NOMO-1 (cell line): Measurements from ENCODE around the gene CKM.
"Not testable (repeated sequence)": the region's sequence is repeated elsewhere in the genome, so short reads cannot be mapped to it uniquely, and the experiment has no call there.

Source experiments
- DNase-seq, 2 experiments: peaks; one replicate each; lab custom pipeline; 2025; ENCODE audit not compliant: unreplicated experiment in 2 of 2; lab: John Stamatoyannopoulos, UW

CKM gene

DNA sequence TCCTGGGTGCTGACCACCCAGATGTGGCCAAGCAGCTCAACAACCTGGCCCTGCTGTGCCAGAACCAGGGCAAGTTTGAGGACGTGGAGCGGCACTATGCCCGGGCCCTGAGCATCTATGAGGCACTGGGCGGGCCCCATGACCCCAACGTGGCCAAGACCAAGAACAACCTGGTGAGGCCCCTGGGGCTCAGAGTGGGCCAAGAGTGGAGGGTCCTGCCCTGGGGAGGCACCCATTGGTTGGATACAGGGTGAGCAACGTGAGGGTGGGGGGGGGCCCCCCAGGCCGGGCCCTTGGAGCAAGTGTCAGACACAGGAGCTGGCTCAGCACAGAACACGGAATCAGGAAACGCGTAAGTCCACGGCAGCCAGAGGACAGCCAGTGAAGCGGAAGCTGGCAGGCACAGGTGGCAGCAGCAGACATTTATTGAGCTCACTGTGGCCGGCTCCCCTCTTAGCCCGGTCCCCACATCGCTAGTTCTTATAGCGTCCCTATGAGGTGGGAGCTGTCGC, 26.8 kb upstream of the CKM start:
- DNase-seq: no peak

DNA sequence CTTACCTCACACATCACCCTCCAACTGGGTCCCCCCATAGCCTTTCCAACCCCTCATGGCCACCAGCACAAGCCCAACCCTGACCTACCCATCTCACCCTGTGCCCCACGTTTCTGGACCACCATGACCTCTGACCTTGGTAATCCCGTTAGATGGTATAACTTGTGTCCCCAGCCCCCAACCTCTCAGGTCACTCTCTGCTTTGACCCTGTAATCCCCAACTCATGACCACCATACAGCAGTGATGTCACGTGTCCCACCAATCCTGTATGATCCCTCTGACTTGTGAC, 26.4 kb upstream of the CKM start:
- DNase-seq: no peak

DNA sequence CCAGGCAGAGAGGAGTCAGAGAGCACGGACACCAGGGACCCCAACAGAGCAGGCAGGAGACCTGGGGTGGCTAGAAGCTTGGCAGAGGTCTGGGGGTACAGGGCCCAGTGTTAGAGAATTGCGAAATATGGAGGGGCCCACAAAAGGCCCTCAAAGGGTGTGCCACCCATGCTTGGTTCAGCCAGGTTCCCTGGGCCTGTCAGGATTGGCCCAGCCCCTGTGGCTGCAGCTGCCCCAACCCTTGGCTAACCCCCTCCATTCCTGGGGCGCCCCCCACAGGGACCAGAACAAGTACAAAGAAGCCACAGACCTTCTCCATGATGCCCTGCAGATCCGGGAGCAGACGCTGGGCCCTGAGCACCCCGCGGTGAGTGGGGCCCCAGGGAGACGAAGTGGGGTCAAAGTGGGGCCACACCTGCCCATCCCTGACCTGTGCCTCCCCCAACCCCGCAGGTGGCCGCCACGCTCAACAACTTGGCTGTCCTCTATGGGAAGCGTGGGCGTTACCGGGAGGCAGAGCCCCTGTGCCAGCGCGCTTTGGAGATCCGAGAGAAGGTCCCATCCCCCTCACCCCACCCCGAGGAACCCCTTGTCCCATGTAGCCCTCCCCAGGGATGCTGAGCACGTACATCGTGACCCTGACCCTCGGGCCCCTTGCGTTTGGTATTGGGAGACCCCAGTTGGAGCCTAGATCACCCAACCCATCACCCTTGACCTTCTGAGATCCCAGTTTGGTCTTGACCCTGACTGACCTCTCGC, 25.9 kb upstream of the CKM start:
- DNase-seq: no peak

DNA sequence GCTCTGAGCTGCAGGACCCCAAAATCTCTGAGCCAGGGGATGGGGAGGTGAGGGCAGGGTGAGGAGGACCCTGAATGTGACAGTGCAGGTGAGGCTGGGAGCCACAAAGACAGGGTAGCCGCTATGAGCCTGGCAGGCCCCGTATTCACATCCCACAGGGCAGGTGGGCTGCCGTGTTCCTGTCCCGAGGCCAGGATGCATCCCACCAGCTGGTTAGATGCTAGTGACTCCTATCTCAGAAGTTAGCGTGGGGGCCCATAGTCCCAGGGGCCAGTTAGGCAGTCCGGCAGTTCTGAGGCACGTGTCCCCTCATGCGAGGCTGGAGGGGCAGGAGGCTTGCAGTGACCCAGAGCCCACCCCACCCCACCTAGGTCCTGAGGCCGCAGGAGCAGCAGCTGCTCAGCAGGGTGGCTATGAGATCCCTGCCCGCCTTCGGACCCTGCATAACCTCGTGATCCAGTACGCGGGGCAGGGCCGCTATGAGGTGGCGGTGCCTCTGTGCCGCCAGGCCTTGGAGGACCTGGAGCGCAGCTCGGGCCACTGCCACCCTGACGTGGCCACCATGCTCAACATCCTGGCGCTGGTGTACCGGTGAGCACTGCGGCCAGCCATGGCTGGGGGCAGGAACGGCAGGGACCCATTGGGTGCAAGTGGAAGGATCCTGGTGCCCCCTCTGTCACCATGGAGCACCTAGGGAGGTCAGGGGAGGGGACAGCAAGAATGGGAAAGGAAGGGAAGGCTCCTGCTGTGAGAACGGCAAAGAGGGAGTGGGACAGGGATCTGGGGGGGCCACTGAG, 25.1 kb upstream of the CKM start:
- no peak for DNase-seq

DNA sequence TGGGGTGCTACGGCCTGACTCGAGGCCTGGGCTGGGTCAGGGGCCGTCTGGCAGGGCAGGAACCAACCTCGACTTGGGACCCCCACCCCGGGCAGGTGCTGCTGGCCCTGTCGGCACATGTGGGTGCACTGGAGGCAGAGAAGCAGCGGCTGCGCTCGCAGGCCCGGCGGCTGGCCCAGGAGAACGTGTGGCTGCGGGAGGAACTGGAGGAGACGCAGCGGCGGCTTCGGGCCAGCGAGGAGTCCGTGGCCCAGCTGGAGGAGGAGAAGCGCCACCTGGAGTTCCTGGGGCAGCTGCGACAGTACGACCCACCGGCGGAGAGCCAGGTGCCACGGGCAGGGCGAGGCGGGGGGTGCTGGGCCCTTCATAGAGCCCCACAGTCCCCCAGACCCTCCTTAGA, 23.8 kb upstream of the CKM start:
- DNase-seq: no peak

DNA sequence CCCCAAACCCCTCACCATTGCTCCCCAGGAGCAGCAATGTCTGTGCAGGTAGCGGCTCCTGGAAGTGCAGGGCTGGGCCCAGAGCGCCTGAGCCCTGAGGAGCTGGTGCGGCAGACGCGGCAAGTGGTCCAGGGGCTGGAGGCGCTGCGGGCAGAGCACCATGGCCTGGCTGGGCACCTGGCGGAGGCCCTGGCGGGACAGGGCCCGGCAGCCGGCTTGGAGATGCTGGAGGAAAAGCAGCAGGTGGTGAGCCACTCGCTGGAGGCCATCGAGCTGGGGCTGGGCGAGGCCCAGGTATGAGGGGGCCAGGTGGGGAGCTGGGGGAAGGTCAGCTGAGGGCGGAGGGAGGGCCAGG, 22.8 kb upstream of the CKM start:
- no peak for DNase-seq

DNA sequence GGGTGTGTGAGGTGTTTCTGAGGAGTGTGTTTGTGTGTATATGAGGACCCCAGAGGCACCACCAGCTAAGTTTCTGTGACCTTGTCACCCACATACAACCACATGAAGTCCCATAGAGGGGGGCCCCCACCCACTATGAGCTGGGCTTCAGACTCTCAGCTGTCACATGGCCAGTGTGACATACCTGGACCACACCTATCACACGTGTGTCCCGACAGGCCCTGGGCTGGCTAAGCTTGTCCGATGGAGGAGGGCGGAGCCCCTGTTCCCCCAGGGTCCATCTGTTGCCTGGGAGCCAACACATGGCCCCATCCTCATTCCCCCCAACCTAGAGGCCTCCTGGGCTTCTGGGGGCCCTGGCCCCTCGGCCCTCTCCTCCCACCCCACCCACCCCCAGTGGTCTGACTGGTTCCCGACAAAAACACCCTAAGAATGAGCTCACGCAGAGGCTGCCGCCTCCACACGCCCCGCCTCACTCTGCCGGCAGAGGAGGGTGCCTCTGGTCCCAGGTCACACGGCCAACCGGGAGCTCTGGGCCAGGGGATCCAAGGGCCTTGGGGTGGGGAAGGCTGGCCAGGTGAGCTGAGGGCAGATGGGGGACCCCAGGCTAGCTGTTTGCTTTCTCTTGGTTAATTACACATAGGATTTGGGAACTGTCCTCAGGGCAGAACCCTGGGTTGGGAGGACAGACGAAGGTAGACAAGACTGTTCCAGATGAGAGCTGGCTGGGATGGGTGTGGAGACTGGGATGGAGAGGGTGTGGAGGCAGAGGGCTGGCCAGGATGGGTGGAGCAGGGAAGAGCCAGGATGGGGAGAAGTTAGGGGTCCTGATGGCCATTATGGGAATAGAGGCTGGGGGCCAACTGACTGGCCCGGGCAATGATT, 22.2 kb upstream of the CKM start:
- DNase-seq: no peak

DNA sequence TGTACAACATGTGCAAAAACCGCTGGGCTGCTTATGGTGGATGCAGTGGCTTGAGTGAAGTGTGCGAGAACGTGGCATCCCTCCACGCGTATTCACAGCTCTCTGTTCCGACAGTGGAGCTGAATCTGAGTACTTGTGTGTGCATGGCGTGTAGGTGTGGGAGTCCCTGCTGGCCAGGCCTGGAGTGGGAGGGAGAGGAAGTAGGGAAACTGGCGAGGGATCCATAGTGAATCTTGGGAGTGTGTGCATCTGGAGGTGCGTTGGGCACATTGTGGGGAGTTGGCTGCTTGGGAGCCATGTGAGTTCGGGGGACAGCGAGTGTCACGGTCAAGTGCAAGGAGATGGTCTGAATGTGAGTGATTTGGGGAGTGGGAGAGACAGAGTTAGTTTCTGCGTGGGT, 20.2 kb upstream of the CKM start:
- no peak for DNase-seq

DNA sequence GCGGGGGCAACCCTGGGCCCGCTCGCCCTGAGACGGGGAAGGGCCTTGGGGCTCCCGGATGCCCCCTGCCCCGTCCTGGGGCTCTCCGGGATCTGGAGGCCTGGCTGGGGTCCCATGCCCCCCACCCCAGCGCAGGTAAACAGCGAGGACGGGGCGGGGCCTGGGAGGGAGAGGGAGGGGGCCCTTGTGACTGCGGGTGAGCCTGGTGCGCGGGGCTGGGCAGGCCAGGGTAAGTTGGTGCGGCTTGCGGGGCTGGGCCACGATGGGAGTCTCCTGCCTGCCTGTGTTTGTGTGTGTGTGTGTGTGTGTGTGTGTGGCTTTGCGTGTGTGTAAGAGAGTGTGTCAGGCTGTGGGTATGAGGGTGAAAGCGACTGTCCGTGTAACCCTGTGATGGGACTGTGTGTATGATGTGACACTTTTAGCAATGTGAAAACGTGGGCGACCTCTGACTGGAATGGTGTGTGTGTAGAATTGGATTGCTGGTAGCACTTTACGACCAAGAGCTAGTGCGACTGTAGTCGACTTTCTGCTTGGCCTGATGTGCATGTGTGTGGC, 18.3 kb upstream of the CKM start:
- no peak for DNase-seq

DNA sequence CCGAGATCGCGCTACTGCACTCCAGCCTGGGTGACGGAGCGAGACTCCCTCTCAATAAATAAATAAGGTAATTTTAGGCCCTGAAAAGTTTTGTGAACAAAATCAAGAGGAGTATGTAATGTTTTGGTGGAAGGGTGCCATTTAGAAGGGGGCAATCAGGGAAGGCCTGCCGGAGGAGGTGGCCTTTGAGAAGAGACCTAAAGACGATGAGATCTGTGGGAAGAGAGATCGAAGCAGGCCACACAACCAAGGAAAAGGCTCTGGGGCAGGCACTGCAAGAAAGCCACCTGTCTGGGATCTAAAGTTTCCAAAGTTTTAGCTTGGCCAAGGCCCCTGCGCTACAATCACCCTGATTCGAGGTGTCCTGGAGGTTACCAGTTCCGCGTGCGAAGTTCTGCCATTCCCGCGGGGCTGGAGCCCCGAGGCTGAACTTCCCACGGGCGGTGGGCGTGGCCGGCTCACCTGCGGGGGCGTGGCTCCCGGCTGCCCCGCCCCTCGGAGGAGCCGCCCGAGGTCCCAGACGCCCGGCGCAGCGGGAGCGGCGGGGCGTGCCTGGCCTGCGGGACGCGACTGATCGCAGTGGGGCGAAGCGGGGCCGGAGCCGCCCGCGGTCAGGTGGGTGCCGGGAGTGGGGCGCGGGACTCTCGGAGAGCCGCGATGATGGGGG, 17.7 kb upstream of the CKM start, which contains the start of gene KLC3:
Gene KLC3, plus strand, starts transcription at position 519 of the 667 bp plus-strand sequence. CDS start 4,792 bp downstream, outside the sequence.
- no peak for DNase-seq

DNA sequence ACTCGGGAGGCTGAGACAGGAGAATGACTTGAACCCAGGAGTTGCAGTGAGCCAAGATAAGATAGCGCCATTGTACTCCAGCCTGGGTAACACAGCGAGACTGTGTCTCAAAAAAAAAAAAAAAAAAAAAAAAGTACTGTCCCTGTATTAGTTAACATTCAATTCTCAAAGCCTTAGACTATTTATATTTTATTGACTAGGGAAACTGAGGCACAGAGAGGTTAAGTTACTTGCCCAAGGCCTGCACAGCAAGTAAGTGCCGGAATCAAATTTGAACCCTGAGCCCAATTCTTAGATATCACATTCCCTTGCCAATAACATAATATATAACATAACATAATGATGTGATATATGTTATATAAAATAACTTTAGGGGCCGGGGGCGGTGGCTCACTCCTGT, 17.0 kb upstream of the CKM start:
- no peak for DNase-seq

DNA sequence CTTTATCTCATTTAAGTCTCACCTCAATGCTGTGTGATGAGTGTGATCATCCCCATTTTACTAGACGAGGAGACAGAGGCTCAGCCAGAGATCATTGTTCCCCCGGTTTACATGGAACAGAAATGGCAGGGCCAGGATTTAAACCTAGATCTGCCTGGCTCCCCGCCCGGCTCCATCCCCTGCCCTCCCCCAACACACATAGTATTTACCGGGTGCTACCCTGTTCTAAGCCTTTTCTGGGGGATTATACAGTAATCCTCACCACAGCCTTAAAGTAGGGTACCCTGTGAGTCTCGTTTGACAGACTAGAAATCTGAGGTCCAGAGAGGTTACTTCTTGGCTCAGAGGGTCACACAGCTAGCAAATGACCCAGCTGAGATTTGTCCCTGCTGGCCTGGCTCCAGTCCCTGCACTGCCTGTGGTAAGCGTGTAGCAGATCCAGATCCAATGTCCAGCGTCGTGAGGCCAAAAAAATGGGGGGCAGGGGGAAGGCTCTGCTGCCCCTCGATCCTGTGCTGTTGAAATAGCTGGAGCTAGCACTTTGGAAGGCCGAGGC, 14.1 kb upstream of the CKM start:
- DNase-seq: no peak

DNA sequence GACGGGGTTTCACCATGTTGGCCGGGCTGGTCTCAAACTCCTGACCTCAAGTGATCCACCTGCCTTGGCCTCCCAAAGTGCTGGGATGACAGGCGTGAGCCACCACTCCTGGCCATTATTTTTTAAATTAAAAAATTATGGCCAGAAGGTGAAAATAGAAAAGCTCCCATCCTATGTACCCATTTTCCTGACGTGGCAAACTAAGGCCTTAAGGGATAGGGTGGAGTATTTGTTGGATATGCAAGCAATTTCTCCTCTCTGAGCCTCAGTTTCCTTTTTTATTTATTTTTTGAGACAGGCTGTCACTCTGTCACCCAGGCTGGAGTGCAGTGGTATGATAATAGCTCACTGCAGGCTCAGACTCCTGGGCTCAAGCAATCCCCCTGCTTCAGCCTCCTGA, 12.2 kb upstream of the CKM start:
- DNase-seq: not testable (repeated sequence)

DNA sequence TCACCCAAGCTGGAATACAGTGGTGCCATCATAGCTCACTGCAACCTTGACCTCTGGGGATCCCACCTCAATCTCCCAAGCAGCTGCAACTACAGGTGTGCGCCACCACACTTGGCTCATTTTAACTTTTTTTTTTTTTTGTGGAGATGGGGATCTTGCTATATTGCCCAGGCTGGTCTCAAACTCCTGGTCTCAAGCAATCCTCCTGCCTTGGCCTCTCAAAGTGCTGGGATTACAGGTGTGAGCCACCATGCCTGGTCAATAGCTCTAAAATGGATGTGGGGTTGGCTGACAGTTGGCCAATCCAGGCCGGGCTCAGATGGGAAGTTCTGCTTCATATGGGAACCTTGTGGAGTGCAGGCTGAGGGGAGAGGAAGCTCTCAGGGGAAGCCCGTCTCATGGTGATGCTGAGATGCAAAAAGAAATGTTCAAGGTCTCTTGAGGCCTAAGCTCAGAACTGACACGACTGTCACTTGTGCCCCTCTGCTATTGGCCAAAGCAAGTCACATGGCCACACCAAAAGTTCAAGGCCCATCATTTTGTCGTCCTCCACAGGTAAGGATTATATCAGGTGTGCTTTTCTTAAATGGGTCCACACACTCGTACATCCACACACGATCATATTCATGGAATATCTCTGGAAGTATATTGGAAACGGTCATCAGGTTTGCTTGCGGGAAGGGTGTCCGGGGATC, 11.1 kb upstream of the CKM start:
- no peak for DNase-seq

DNA sequence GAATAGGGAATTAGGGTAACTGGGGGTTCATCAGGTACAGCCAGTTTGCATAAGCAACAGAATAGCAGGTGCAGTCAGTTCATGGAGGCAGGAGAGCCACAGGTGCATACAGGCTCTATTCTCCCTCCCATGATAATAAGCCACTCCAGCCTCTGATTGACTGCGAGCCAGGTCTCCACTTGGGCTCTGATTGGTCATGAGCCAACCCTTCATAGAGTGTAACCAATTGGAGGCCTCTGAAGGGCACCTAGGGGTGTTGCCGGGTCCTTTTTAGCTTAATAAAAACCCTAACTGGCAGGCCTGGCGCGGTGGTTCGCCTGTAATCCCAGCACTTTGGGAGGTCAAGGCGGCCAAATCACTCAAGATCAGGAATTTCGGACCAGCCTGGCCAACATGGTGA, 8.7 kb upstream of the CKM start:
- DNase-seq: no peak

DNA sequence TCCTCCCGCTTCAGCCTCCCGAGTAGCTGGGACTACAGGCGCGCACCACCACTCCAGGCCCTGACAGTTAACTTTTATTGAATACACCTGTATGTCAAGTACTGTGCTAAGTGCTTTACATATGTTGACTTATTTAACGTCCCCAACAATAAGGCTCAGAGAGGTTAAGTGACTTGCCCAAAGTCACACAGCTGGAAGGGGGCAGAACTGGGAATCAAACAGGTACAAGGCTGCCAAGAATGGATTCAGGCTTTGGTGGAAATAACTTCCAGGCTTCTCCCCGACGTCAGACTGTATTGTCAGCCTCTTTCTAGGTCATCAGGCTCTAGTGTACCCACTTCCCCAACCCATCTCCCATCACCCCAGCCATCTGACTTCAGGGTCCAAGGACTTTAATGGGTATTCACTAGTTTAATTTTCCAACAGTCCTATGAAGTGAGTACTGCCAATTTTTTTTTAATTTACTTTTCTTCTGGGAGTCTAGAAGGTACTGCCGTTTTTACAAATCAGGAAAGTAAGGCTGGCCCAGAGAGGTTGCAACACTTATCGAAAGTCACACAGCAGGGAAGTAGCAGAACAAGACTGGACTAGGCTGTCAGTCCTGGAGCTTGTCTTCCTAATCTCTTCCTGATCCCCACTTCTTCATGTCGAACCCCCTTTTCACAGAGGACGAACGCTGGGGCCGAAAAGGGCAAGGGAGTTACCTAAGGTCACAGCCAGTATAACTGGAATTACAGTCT, 4.9 kb upstream of the CKM start:
- no peak for DNase-seq

DNA sequence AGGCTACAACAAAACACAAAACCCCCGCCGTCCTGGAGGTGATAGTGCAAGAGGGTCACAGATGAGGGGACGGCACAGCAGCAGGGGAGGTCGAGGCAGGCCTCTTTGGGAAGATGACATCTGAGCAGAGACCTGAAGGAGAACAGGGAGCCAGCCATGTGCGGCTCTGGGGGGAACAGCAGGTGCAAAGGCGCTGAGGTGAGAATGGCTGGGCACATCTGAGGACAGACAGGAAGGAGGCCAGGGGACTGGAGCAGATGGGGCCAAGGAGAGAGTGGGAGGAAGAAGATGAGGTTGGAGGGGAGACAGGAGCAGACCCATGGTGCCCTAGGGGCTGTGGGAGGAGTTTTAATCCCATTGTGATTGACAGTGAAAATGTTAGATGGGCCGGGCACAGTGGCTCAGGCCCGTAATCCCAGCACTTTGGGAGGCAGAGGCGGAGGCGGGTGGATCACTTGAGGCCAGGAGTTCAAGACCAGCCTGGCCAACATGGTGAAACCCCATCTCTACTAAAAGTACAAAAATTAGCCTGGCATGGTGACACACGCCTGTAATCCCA, 1.8 kb upstream of the CKM start:
- DNase-seq: no peak

DNA sequence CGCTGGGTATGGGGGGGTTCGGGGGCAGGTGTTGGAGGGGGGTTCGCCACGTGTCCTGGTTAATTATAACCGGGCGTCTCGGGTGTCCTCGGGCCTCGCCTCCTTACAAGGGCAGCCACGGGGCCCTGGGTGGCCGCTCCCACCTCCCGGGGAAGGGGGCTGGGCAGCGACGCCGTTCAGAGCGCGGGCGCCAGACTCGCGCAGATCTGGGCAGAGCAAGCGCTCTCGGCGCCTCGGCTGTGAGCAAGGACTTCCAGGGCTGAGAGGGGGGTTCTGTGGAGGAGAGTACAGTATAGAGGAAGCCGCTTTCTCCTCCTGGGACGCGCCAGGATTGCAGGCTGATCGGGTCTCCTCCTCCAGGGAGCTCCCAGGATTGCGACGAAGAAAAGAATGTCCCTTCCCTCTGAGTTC, 1.0 kb upstream of the CKM start:
- DNase-seq: no peak

DNA sequence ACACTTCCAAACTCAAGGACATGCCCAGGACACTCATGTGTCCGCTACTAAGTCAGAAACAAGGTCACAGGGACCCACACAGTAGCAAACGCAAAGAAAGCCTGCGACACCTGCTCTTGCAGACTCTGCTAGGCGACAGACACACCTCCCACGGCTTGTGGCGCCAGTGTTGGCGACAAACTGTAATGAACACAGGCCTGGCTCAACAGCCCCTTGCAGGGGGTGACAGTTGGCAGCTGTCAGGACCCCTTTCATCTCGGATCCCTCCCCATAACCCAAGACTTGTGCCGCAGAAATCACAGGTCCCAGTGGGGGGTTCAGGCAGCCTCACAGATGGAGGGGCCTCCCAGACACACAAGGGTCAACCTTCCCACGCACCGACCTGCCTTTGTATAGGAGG, 364 bp downstream of the CKM start:
- DNase-seq: no peak
